Measurements from ENCODE around the gene PPM1L.

DNA sequence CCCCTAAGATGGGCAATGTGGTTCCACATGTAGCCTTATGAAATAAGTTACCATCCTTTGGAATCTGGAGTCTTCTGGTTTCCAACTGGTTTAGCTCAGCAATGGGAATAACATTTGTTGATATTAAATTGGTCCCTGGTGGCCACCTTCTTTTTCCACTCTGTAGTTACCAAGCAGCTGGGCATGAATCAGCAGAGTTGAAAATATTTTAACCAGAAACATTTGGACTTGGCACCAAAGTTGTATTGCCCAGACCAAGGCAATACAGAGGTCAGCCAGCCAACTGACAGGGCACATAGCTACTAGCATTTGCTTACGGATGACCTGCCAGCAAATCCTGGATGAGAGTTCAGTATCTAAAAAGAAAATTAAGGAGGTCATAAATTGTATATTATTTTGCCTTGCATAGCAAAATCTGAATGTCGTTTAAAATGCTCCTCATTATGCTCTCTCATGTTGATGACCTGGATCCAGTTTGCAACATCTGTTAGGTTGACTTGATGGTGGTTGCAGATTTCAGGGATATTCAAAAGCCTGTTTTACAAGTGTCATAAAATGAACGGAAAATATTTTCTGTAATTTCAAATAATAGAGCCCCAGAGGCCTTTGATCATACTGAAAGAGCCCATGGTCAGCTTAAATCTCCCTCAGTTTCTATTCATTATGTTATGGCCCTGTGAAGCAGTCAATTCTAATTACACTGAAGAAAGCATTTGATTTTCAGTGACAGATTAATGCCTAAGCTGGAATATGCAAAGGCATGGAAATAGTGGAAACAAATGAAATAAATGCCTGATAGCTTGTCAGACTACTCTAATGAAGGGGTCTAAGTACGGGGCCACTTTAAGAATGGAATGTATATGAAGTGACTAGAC, 54.6 kb downstream of the PPM1L start:
- TF ChIP-seq CTCF (IDR thresholded peaks at IDR 0.05) (no peak), EZH2 (IDR thresholded peaks at IDR 0.05; ENCODE audit: borderline replicate concordance, insufficient read depth, low read depth, low read length, poor library complexity, severe bottlenecking) (no peak)

Data from B cell (primary cell).